ENCODE measurements around the gene CLCN2.
A peak's percentile ranks its signal among the peaks of the same experiment; 100 is the strongest.

CLCN2 gene

GRCh38 chr3:184306341-184306972 is 54.9 kb downstream of the CLCN2 start:
- Histone ChIP-seq H3K36me3 (ENCODE audit: insufficient read depth, insufficient read length, low read length) (peaks cover 86% of the 10 kb centered on the region), H3K4me1 (ENCODE audit: insufficient read depth, insufficient read length) (no peaks in the 10 kb centered on the region), H3K9me3 (ENCODE audit: insufficient read depth, low read length) (no peaks in the 10 kb centered on the region), H3K9ac (ENCODE audit: insufficient read length, low read depth) (no peak overlapping the region), H3K27me3 (ENCODE audit: insufficient read depth, insufficient read length) (no peaks in the 10 kb centered on the region), H3K4me3 (ENCODE audit: insufficient read length, low read depth) (no peak overlapping the region)
- TF ChIP-seq YY1 (IDR thresholded peaks at IDR 0.05; ENCODE audit: insufficient read depth, insufficient read length) (no peak), ZNF274 (IDR thresholded peaks at IDR 0.05; ENCODE audit: low read depth, low read length) (no peak), SUZ12 (IDR thresholded peaks at IDR 0.05; ENCODE audit: extremely low read depth, insufficient read depth, insufficient read length) (no peak)
- DNase-seq (ENCODE audit: low read depth, low spot score): no peak

DNA sequence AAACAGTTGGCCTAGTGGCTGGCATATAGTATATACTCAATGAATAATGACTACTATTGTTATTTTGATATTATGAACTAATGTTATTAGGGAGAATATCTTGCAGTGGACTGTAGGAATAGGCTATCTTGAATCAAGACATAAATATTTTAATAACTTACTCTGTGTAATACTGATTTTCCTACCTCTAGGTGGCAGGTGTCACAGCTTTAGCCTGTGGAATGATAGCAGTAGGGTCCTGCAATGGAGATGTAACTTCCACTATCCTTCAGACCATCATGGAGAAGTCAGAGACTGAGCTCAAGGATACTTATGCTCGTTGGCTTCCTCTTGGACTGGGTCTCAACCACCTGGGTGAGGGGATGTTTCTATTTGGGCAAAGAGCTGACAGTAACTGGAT is 55.8 kb downstream of the CLCN2 start:
- no peak overlapping the region for H3K9ac ChIP-seq (ENCODE audit: insufficient read length, low read depth)
- peaks cover 95% of the 10 kb centered on the region for H3K36me3 ChIP-seq (ENCODE audit: insufficient read depth, insufficient read length, low read length)
- no peak for DNase-seq (ENCODE audit: low read depth, low spot score)
- TF ChIP-seq YY1 (IDR thresholded peaks at IDR 0.05; ENCODE audit: insufficient read depth, insufficient read length) (no peak), ZNF274 (IDR thresholded peaks at IDR 0.05; ENCODE audit: low read depth, low read length) (no peak), SUZ12 (IDR thresholded peaks at IDR 0.05; ENCODE audit: extremely low read depth, insufficient read depth, insufficient read length) (no peak)
- H3K4me1 ChIP-seq (ENCODE audit: insufficient read depth, insufficient read length): no peaks in the 10 kb centered on the region
- H3K27me3 ChIP-seq (ENCODE audit: insufficient read depth, insufficient read length): no peaks in the 10 kb centered on the region
- H3K9me3 ChIP-seq (ENCODE audit: insufficient read depth, low read length): no peaks in the 10 kb centered on the region
- no peak overlapping the region for H3K4me3 ChIP-seq (ENCODE audit: insufficient read length, low read depth)

DNA sequence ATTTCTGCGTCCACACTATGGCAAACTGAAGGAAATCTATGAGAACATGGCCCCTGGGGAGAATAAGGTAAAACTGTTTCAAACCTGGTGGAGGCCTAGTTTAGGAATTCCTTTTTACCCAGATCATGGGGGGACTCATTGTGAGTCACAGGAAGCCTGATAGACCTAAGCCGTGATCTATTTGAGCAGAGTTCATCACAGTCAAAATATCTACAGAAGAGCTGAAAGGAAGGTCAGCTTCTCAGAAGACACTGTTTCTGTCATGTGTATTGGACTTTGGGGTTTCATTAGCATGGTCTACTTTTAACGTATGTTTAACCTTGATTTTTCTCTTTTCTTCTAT is 61.1 kb downstream of the CLCN2 start:
- Histone ChIP-seq H3K4me3 (ENCODE audit: insufficient read length, low read depth) (peak overlapping the region; percentile 98), H3K36me3 (ENCODE audit: insufficient read depth, insufficient read length, low read length) (peaks cover 58% of the 10 kb centered on the region), H3K4me1 (ENCODE audit: insufficient read depth, insufficient read length) (no peaks in the 10 kb centered on the region), H3K9ac (ENCODE audit: insufficient read length, low read depth) (peak overlapping the region; percentile 98), H3K9me3 (ENCODE audit: insufficient read depth, low read length) (no peaks in the 10 kb centered on the region), H3K27me3 (ENCODE audit: insufficient read depth, insufficient read length) (no peaks in the 10 kb centered on the region)
- TF ChIP-seq ZNF274 (IDR thresholded peaks at IDR 0.05; ENCODE audit: low read depth, low read length) (no peak), YY1 (IDR thresholded peaks at IDR 0.05; ENCODE audit: insufficient read depth, insufficient read length) (no peak), SUZ12 (IDR thresholded peaks at IDR 0.05; ENCODE audit: extremely low read depth, insufficient read depth, insufficient read length) (no peak)
- no peak for DNase-seq (ENCODE audit: low read depth, low spot score)

DNA sequence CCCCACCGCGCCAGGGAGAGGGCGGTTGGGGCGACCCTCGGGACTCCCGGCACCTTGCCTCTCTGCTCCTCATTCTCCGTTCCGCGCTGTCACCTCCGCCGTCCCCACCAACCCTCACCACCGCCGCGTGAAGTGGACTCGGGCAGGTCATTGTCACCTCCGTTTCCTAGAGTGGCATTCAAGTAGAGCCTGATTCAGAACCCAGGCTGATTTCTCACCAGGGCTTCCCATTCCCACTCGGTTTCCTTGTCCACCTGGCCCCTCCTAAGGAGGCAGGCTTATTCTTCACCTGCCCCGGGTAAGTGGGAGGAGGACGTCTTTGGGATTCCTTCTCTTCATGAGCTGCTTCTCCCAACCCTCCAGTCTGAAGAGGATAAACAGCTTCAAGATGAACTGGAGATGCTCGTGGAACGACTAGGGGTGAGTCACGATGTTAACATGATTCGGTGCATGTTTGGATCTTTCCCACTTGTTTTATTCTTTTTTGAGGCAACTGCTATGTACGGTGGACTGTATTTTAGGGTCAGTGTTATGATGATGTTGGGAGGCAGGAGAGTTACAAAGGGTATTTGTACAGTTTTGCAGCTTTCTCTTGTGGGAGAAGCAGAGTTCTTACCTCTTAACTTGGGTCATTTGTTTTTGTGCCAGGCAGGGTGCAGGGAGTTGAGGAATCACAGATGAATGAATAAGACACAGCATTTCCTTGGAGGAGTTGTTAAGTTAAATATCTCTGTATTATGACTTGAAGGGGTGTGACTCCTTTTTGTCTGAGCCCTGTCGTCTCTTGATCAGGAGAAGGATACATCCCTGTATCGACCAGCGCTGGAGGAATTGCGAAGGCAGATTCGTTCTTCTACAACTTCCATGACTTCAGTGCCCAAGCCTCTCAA is 61.7 kb downstream of the CLCN2 start:
- no peaks in the 10 kb centered on the region for H3K4me1 ChIP-seq (ENCODE audit: insufficient read depth, insufficient read length)
- H3K36me3 ChIP-seq (ENCODE audit: insufficient read depth, insufficient read length, low read length): peaks cover 52% of the 10 kb centered on the region
- H3K9me3 ChIP-seq (ENCODE audit: insufficient read depth, low read length): no peaks in the 10 kb centered on the region
- no peak for DNase-seq (ENCODE audit: low read depth, low spot score)
- H3K9ac ChIP-seq (ENCODE audit: insufficient read length, low read depth): peak overlapping the region; percentile 98
- peak overlapping the region; percentile 98 for H3K4me3 ChIP-seq (ENCODE audit: insufficient read length, low read depth)
- TF ChIP-seq SUZ12 (IDR thresholded peaks at IDR 0.05; ENCODE audit: extremely low read depth, insufficient read depth, insufficient read length) (no peak), YY1 (IDR thresholded peaks at IDR 0.05; ENCODE audit: insufficient read depth, insufficient read length) (no peak), ZNF274 (IDR thresholded peaks at IDR 0.05; ENCODE audit: low read depth, low read length) (no peak)
- H3K27me3 ChIP-seq (ENCODE audit: insufficient read depth, insufficient read length): no peaks in the 10 kb centered on the region

- Histone ChIP-seq H3K27me3 (ENCODE audit: insufficient read depth, insufficient read length) (no peaks in the 10 kb centered on the region), H3K4me1 (ENCODE audit: insufficient read depth, insufficient read length) (no peaks in the 10 kb centered on the region), H3K36me3 (ENCODE audit: insufficient read depth, insufficient read length, low read length) (peaks cover 44% of the 10 kb centered on the region), H3K9me3 (ENCODE audit: insufficient read depth, low read length) (no peaks in the 10 kb centered on the region), H3K4me3 (ENCODE audit: insufficient read length, low read depth) (peak within 1 kb of the TSS; percentile 98), H3K9ac (ENCODE audit: insufficient read length, low read depth) (peak within 1 kb of the TSS; percentile 98)
- peak; percentile 96 for DNase-seq (ENCODE audit: low read depth, low spot score)
- TF ChIP-seq SUZ12 (IDR thresholded peaks at IDR 0.05; ENCODE audit: extremely low read depth, insufficient read depth, insufficient read length) (no peak), YY1 (IDR thresholded peaks at IDR 0.05; ENCODE audit: insufficient read depth, insufficient read length) (no peak), ZNF274 (IDR thresholded peaks at IDR 0.05; ENCODE audit: low read depth, low read length) (no peak)
Measured at GRCh38 chr3:184298759-184299487, 62.5 kb downstream of the CLCN2 start, which contains the start of gene PSMD2. TSS of gene PSMD2 (plus strand) at chr3:184299241. CDS start at chr3:184299267, 26 bp downstream.

DNA sequence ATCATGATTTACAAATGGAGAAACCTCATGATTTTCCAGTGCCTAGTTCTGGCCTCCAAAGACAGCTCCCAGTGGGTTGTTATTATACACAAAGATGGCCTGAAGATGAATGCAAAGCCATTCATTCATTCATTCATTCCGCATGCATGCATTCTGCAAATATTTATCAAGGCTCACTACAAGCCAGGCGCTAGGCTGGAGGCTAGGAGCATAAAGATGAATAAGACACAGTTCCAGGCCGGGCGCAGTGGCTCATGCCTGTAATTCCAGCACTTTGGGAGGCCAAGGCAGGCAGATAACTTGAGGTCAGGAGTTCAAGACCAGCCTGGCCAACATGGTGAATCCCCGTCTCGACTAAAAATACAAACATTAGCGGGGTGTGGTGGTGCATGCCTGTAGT is 64.8 kb downstream of the CLCN2 start:
- no peak for DNase-seq (ENCODE audit: low read depth, low spot score)
- no peaks in the 10 kb centered on the region for H3K27me3 ChIP-seq (ENCODE audit: insufficient read depth, insufficient read length)
- H3K36me3 ChIP-seq (ENCODE audit: insufficient read depth, insufficient read length, low read length): peaks cover 21% of the 10 kb centered on the region
- TF ChIP-seq YY1 (IDR thresholded peaks at IDR 0.05; ENCODE audit: insufficient read depth, insufficient read length): no peak
- no peak for TF ChIP-seq SUZ12 (IDR thresholded peaks at IDR 0.05; ENCODE audit: extremely low read depth, insufficient read depth, insufficient read length)
- TF ChIP-seq ZNF274 (IDR thresholded peaks at IDR 0.05; ENCODE audit: low read depth, low read length): no peak
- H3K4me1 ChIP-seq (ENCODE audit: insufficient read depth, insufficient read length): no peaks in the 10 kb centered on the region
- no peaks in the 10 kb centered on the region for H3K9me3 ChIP-seq (ENCODE audit: insufficient read depth, low read length)
- H3K4me3 ChIP-seq (ENCODE audit: insufficient read length, low read depth): no peak overlapping the region
- no peak overlapping the region for H3K9ac ChIP-seq (ENCODE audit: insufficient read length, low read depth)

All from NT2/D1 (cell line).